IMR-90 (cell line): ENCODE results near the gene TRAFD1. TPM values are rescaled to one million over a fixed set of nuclear protein-coding genes. Genes with fewer than 3 reads are reported as not detected.

Source experiments
- ATAC-seq: fragments of 200-7000 bp; cut with Tn5 transposase; 2 replicates; pipeline ENCODE4 v1.9.1; 2020; ENCODE audit warnings: low read depth, mild to moderate bottlenecking, moderate library complexity
- BruUV-seq: library from RNA; stranded (reverse); fragments of 400-500 nt; replicated peaks from 2 replicates; lab custom pipeline; 2021; lab: Mats Ljungman, UMichigan
- CTCF ChIA-PET: fragments of 300-600 bp; formaldehyde crosslinking; extraction: SDS; loops from one replicate; lab custom pipeline; 2021; ENCODE audit warnings: antibody characterized with exemption; lab: Yijun Ruan, JAX
- POLR2A ChIA-PET: fragments of 300-600 bp; sonication (Branson Sonifier 250); formaldehyde crosslinking; loops from one replicate; lab custom pipeline; 2022; ENCODE audit warnings: antibody characterized with exemption; ENCODE audit not compliant: unreplicated experiment; lab: Charles Lee
- DNase-seq: peaks from one replicate; pipeline ENCODE4 v3.0.0; 2013
- H2AFZ ChIP-seq: replicated peaks from 2 replicates; pipeline ENCODE3; 2013; ENCODE audit warnings: low read length, mild to moderate bottlenecking; ENCODE audit not compliant: poor library complexity
- H2AK5ac ChIP-seq: 2 replicates; pipeline ENCODE4 v1.6.1; 2013; ENCODE audit warnings: low read depth, low read length, inconsistent platforms
- H2AK9ac ChIP-seq: replicated peaks from 2 replicates; pipeline ENCODE3; 2013; ENCODE audit warnings: mild to moderate bottlenecking, low read depth, low read length, moderate library complexity; ENCODE audit not compliant: poor library complexity
- H2BK120ac ChIP-seq: 2 replicates; pipeline ENCODE4 v1.6.1; 2013; ENCODE audit warnings: low read depth, low read length, inconsistent platforms
- H2BK15ac ChIP-seq: 3 replicates; pipeline ENCODE4 v1.6.1; 2013; ENCODE audit warnings: low read depth, low read length, inconsistent platforms
- H2BK20ac ChIP-seq: 2 replicates; pipeline ENCODE4 v1.6.1; 2013; ENCODE audit warnings: low read depth, mild to moderate bottlenecking, inconsistent platforms, low read length, moderate library complexity
- H2BK5ac ChIP-seq: 2 replicates; pipeline ENCODE4 v1.6.1; 2013; ENCODE audit warnings: mild to moderate bottlenecking, low read depth, low read length, inconsistent platforms; ENCODE audit not compliant: poor library complexity, severe bottlenecking
- H3K14ac ChIP-seq: replicated peaks from 2 replicates; pipeline ENCODE4 v1.6.1; 2013; ENCODE audit warnings: low read depth, low read length, inconsistent platforms
- H3K18ac ChIP-seq: 2 replicates; pipeline ENCODE4 v1.6.1; 2013; ENCODE audit warnings: low read depth, low read length, control low read depth
- H3K23ac ChIP-seq: 2 replicates; pipeline ENCODE4 v1.6.1; 2013; ENCODE audit warnings: low read depth, low read length, inconsistent platforms
- H3K27ac ChIP-seq: 2 replicates; pipeline ENCODE4 v1.5.1; 2013; ENCODE audit warnings: mild to moderate bottlenecking, control low read depth, low read length; ENCODE audit not compliant: insufficient read depth
- H3K27me3 ChIP-seq: 2 replicates; pipeline ENCODE4 v1.6.1; 2013; ENCODE audit warnings: low read length; ENCODE audit not compliant: control insufficient read depth, insufficient read depth
- H3K36me3 ChIP-seq: 2 replicates; pipeline ENCODE4 v1.6.1; 2013; ENCODE audit warnings: low read length, mixed read lengths; ENCODE audit not compliant: control insufficient read depth, insufficient read depth
- H3K4ac ChIP-seq: 2 replicates; pipeline ENCODE4 v1.6.1; 2013; ENCODE audit warnings: low read depth, low read length, inconsistent platforms
- H3K4me1 ChIP-seq: 2 replicates; pipeline ENCODE4 v1.6.1; 2013; ENCODE audit warnings: low read length, mixed read lengths; ENCODE audit not compliant: control insufficient read depth, insufficient read depth
- H3K4me2 ChIP-seq: 2 replicates; pipeline ENCODE4 v1.6.1; 2013; ENCODE audit warnings: low read depth, mild to moderate bottlenecking, control low read depth, low read length, moderate library complexity
- H3K4me3 ChIP-seq: 2 replicates; pipeline ENCODE4 v1.5.1; 2013; ENCODE audit warnings: low read depth, mild to moderate bottlenecking, control low read depth, low read length, moderate library complexity; ENCODE audit not compliant: insufficient read depth
- H3K56ac ChIP-seq: 2 replicates; pipeline ENCODE4 v1.6.1; 2013; ENCODE audit warnings: low read length, inconsistent platforms; ENCODE audit not compliant: insufficient read depth; ENCODE audit errors: extremely low read depth
- H3K79me1 ChIP-seq, 2 experiments: 2 replicates each; pipeline ENCODE4 v1.6.1; 2013; ENCODE audit warnings: low read length in 2 of 2, inconsistent platforms in 1 of 2, low read depth in 1 of 2
- H3K9ac ChIP-seq: 2 replicates; pipeline ENCODE4 v1.6.1; 2013; ENCODE audit warnings: low read depth, low read length, control low read depth
- H3K9me1 ChIP-seq: 2 replicates; pipeline ENCODE4 v1.6.1; 2013; ENCODE audit warnings: low read length, inconsistent platforms; ENCODE audit not compliant: insufficient read depth
- H3K9me3 ChIP-seq: 2 replicates; pipeline ENCODE4 v1.6.1; 2013; ENCODE audit warnings: low read length; ENCODE audit not compliant: control insufficient read depth, insufficient read depth
- H4K20me1 ChIP-seq: 2 replicates; pipeline ENCODE4 v1.6.1; 2013; ENCODE audit warnings: low read length, inconsistent platforms; ENCODE audit not compliant: insufficient read depth
- H4K5ac ChIP-seq: 2 replicates; pipeline ENCODE4 v1.6.1; 2013; ENCODE audit warnings: mild to moderate bottlenecking, low read depth, low read length, control low read depth
- H4K8ac ChIP-seq, 2 experiments: 2 replicates each; pipeline ENCODE4 v1.6.1; 2013; ENCODE audit warnings: low read depth in 2 of 2, low read length in 2 of 2, control low read depth in 1 of 2, inconsistent platforms in 1 of 2
- H4K91ac ChIP-seq: 2 replicates; pipeline ENCODE4 v1.6.1; 2013; ENCODE audit warnings: low read depth, low read length, inconsistent platforms; ENCODE audit not compliant: insufficient read depth
- BHLHE40 ChIP-seq: fragments of 150-350 bp; IDR thresholded peaks from 2 replicates; pipeline ENCODE4 v1.6.1; 2016; ENCODE audit warnings: mild to moderate bottlenecking, low read depth, low read length
- CEBPB ChIP-seq: IDR thresholded peaks from 2 replicates; pipeline ENCODE4 v1.6.1; 2012; ENCODE audit warnings: low read depth, low read length, improper control_type of control experiment
- CHD1 ChIP-seq: IDR thresholded peaks from 2 replicates; pipeline ENCODE4 v1.6.1; 2012; ENCODE audit warnings: low read depth, low read length, improper control_type of control experiment
- CTCF ChIP-seq: conservative IDR thresholded peaks from 2 replicates; pipeline ENCODE4 v1.5.1; 2012; ENCODE audit warnings: mild to moderate bottlenecking, low read depth, low read length, improper control_type of control experiment
- FOS ChIP-seq: fragments of 150-350 bp; IDR thresholded peaks from 2 replicates; pipeline ENCODE4 v1.6.1; 2016; ENCODE audit warnings: low read depth, low read length
- MAFK ChIP-seq: IDR thresholded peaks from 2 replicates; pipeline ENCODE4 v1.6.1; 2012; ENCODE audit warnings: low read depth, low read length, improper control_type of control experiment
- MAZ ChIP-seq: IDR thresholded peaks from 2 replicates; pipeline ENCODE4 v1.6.1; 2012; ENCODE audit warnings: low read depth, mild to moderate bottlenecking, low read length, improper control_type of control experiment, moderate library complexity, borderline replicate concordance
- MXI1 ChIP-seq: IDR thresholded peaks from 2 replicates; pipeline ENCODE4 v1.6.1; 2012; ENCODE audit warnings: low read depth, mild to moderate bottlenecking, low read length, moderate library complexity, borderline replicate concordance
- NFE2L2 ChIP-seq: fragments of 150-350 bp; IDR thresholded peaks from 2 replicates; pipeline ENCODE4 v1.6.1; 2016; ENCODE audit warnings: low read depth, mild to moderate bottlenecking, low read length
- POLR2A ChIP-seq: IDR thresholded peaks from 2 replicates; pipeline ENCODE4 v1.6.1; 2012; ENCODE audit warnings: mild to moderate bottlenecking, low read depth, low read length
- RAD21 ChIP-seq: IDR thresholded peaks from 2 replicates; pipeline ENCODE4 v1.6.1; 2012; ENCODE audit warnings: low read length, improper control_type of control experiment
- RCOR1 ChIP-seq: IDR thresholded peaks from 2 replicates; pipeline ENCODE4 v1.6.1; 2012; ENCODE audit warnings: mild to moderate bottlenecking, low read length, improper control_type of control experiment; ENCODE audit not compliant: insufficient replicate concordance
- RFX5 ChIP-seq: IDR thresholded peaks from 2 replicates; pipeline ENCODE4 v1.8.0; 2012; ENCODE audit warnings: low read depth, mild to moderate bottlenecking, low read length, moderate library complexity
- SMC3 ChIP-seq: fragments of 150-350 bp; IDR thresholded peaks from 2 replicates; pipeline ENCODE4 v1.6.1; 2016; ENCODE audit warnings: low read depth, mild to moderate bottlenecking, antibody characterized with exemption, low read length, moderate library complexity
- USF2 ChIP-seq: fragments of 150-350 bp; IDR thresholded peaks from 2 replicates; pipeline ENCODE4 v1.6.1; 2017; ENCODE audit warnings: mild to moderate bottlenecking, antibody characterized with exemption, low read length, low read depth
- WGBS, 2 experiments: methylation state at CpG; one replicate each; pipeline versions ENCODE4 v1.1.5 to v1.1.7; 2013; ENCODE audit warnings: missing lambda C conversion rate in 2 of 2; ENCODE audit not compliant: insufficient read length in 1 of 2; ENCODE audit errors: extremely low coverage in 2 of 2; 5-methylcytosine and 5-hydroxymethylcytosine counted together
- dilution Hi-C: fragments of 300-500 bp; cut with HindIII; formaldehyde crosslinking; loops from one replicate; pipeline ENCODE4 v1.14.3; 2018; ENCODE audit warnings: low sequenced_read_pairs; ENCODE audit not compliant: unreplicated experiment
- in situ Hi-C: fragments of 300-500 bp; cut with MboI; formaldehyde crosslinking; loops from 3 replicates; pipeline ENCODE4 v1.14.3; 2019; ENCODE audit warnings: low sequenced_read_pairs, inconsistent platforms, mixed read lengths
- intact Hi-C: fragments of 100-400 bp; cut with micrococcal nuclease; formaldehyde crosslinking; loops from 2 replicates; pipeline ENCODE4 v1.10.0; 2022
- polyA plus RNA-seq, 3 experiments: library from polyadenylated mRNA; depleted of rRNA; stranded (reverse); fragments of >200 nt; gene quantifications; 2 replicates each; pipeline ENCODE4 v1.2.3, GENCODE V29; 2012; ENCODE audit warnings: low replicate concordance in 1 of 3
- total RNA-seq: library from RNA; depleted of rRNA; stranded (reverse); fragments of >200 nt; gene quantifications from 2 replicates; pipeline ENCODE4 v1.2.3, GENCODE V29; 2012
- TF ChIP-seq, protein P1 (sequence below): fragments of 150-350 bp; IDR thresholded peaks from 2 replicates; pipeline ENCODE4 v1.6.1; 2016; ENCODE audit warnings: low read depth, mild to moderate bottlenecking, low read length, moderate library complexity, borderline replicate concordance

TRAFD1 gene
- total and polyA plus RNA-seq, 2 of the 4 experiments (the other 2 are of a cell fraction): 41.3 to 70.4 TPM

- no peak overlapping the region for H2BK120ac ChIP-seq
- TF ChIP-seq SMC3: no peak
- no peak for TF ChIP-seq RFX5
- no peak for TF ChIP-seq FOS
- TF ChIP-seq RCOR1: no peak
- no peak for TF ChIP-seq CTCF
- no peak for TF ChIP-seq NFE2L2
- no peak for TF ChIP-seq BHLHE40
- TF ChIP-seq MAFK: no peak
- TF ChIP-seq MXI1: no peak
- TF ChIP-seq RAD21: no peak
- TF ChIP-seq MAZ: no peak
- TF ChIP-seq CHD1: no peak
- no peak for TF ChIP-seq POLR2A
- TF ChIP-seq, protein P1, sequence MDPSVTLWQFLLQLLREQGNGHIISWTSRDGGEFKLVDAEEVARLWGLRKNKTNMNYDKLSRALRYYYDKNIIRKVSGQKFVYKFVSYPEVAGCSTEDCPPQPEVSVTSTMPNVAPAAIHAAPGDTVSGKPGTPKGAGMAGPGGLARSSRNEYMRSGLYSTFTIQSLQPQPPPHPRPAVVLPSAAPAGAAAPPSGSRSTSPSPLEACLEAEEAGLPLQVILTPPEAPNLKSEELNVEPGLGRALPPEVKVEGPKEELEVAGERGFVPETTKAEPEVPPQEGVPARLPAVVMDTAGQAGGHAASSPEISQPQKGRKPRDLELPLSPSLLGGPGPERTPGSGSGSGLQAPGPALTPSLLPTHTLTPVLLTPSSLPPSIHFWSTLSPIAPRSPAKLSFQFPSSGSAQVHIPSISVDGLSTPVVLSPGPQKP: no peak
- no peak for TF ChIP-seq CEBPB
- no peak for TF ChIP-seq USF2
- peaks cover 36 to 70% of the 10 kb centered on the region in 2 experiments for H3K79me1 ChIP-seq
- H3K4ac ChIP-seq: no peak overlapping the region
- no peak overlapping the region for H3K4me2 ChIP-seq
- DNase-seq (no peak), ATAC-seq (no peak)
- H2BK5ac ChIP-seq: no peak overlapping the region
- no peak overlapping the region for H2AK5ac ChIP-seq
- peaks cover 20% of the 10 kb centered on the region for H3K36me3 ChIP-seq
- 90% methylated on average over 2 of the region's 3 CpGs; no CpG with 5 or more reads in 1 of the 2 experiments for WGBS, 2 experiments
- no peaks in the 10 kb centered on the region for H3K9me3 ChIP-seq
- POLR2A ChIA-PET: no interaction called here
- H2BK15ac ChIP-seq: no peak overlapping the region
- H2AK9ac ChIP-seq: no peak overlapping the region
- H4K20me1 ChIP-seq: peaks cover 8% of the 10 kb centered on the region; the same call in 1 of the 2 replicates
- H3K27me3 ChIP-seq: no peaks in the 10 kb centered on the region
- dilution Hi-C loops (no loop called here), intact Hi-C loops (no loop called here), in situ Hi-C loops (no loop called here)
- H3K9ac ChIP-seq: no peak overlapping the region
- BruUV-seq: no TSS peak
- H3K14ac ChIP-seq: no peak overlapping the region
- H3K23ac ChIP-seq: no peak overlapping the region
- H3K4me3 ChIP-seq: no peak overlapping the region
- peaks cover 2% of the 10 kb centered on the region; the same call in 1 of the 2 replicates for H3K4me1 ChIP-seq
- H2AFZ ChIP-seq: no peak overlapping the region
- peaks cover 12% of the 10 kb centered on the region; the same call in 1 of the 2 replicates for H3K9me1 ChIP-seq
- CTCF ChIA-PET: no interaction called here
- no peak overlapping the region for H2BK20ac ChIP-seq
- H3K18ac ChIP-seq: no peak overlapping the region
- H3K27ac ChIP-seq: no peak overlapping the region
- no peak overlapping the region for H4K91ac ChIP-seq
- no peak overlapping the region for H4K5ac ChIP-seq
- no peak overlapping the region for H3K56ac ChIP-seq
- no peak overlapping the region for H4K8ac ChIP-seq
Observed at GRCh38 chr12:112091563-112091962, 33.8 kb upstream of the TRAFD1 start.
